Measurements from ENCODE around the gene SCNN1A. TPM values are rescaled to one million over a fixed set of nuclear protein-coding genes. Genes with fewer than 3 reads are reported as not detected.

Gene SCNN1A
- total and polyA plus RNA-seq, 8 donors = 16.6 to 486 (median 166) TPM

DNA sequence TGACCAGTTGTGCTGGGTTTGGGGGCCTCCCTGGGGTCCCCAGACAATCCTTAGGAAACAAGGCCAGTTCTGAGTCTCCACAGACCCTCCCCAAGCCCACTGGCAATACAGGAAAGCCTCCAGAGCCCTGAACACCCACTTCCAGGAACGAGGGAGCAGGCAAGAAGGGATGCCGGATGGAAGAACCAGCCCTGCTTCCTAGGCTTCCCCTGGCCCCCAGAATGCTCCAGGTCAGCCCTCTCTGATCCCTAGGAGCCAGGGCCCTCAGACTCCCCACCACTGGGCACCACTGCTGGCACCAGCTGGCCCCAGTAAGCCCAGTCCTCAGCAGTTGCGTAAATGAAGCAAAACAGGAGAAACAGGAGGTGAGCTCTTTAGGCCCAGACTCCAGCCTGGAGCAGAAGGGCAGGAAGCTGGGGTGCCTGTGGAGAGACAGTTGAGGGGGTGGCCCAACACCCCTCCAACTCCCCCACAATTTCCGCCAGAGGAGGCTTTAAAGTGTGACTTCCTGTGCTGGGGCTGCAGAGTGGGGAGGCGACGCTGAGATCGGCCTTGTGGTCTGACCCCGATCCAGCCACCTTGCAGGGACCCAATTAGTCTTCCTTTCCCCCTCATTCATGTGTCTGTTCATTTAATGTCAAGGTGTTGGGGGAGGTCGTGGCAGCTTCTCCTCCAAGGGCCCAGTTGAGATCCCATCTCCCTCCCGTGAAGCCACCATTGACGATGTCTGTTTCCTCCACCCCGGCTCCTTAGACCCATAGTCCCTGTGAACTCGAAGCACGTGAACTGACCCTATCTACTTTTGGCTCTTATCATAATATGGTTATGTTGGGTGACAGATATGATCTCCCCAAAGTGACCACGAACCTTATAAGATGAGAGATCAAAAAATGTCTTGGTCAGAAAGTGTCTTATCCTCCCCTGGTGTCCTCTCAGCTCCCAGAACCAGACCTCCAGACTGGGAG is 38.2 kb downstream of the SCNN1A start:
- peak in 1 of 2 donors; percentile 67 for DNase-seq
- Histone ChIP-seq H3K27ac (peak overlapping the region; percentile 85 to 99 (median 97)), H3K27me3 (no peaks in the 10 kb centered on the region), H3K36me3 (peaks cover 16 to 26% (median 25%) of the 10 kb centered on the region in 4 donors), H3K4me3 (peak overlapping the region; percentile 75 to 92 (median 82)), H3K4me1 (peaks cover 73 to 82% (median 78%) of the 10 kb centered on the region in 4 donors), H3K9me3 (no peaks in the 10 kb centered on the region)
- peak in 2 of 3 donors; percentile 12 to 21 for TF ChIP-seq POLR2AphosphoS5 (IDR thresholded peaks at IDR 0.05)
- TF ChIP-seq, protein P1, sequence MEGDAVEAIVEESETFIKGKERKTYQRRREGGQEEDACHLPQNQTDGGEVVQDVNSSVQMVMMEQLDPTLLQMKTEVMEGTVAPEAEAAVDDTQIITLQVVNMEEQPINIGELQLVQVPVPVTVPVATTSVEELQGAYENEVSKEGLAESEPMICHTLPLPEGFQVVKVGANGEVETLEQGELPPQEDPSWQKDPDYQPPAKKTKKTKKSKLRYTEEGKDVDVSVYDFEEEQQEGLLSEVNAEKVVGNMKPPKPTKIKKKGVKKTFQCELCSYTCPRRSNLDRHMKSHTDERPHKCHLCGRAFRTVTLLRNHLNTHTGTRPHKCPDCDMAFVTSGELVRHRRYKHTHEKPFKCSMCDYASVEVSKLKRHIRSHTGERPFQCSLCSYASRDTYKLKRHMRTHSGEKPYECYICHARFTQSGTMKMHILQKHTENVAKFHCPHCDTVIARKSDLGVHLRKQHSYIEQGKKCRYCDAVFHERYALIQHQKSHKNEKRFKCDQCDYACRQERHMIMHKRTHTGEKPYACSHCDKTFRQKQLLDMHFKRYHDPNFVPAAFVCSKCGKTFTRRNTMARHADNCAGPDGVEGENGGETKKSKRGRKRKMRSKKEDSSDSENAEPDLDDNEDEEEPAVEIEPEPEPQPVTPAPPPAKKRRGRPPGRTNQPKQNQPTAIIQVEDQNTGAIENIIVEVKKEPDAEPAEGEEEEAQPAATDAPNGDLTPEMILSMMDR (IDR thresholded peaks at IDR 0.05) = no peak
- intact Hi-C loops (cut with DNase I; ENCODE audit: low total_unique reads) = loop anchor here (10.0 kb wide), 1 partner anchor 48 kb away; the partner anchor contains the start of gene LTBR
- 12 to 25% (median 22%) methylated on average over 14 to 15 of the region's 15 CpGs for WGBS, 5 donors

GRCh38 chr12:6336079-6336888 is 39.1 kb downstream of the SCNN1A start:
- 0 to 2% (median 0%) methylated on average over 11 to 12 of the region's 12 CpGs for WGBS, 5 donors
- H3K4me1 ChIP-seq = peaks cover 72 to 84% (median 81%) of the 10 kb centered on the region in 4 donors

GRCh38 chr12:6335451-6336078 is 39.8 kb downstream of the SCNN1A start:
- peaks cover 72 to 91% (median 85%) of the 10 kb centered on the region in 4 donors for H3K4me1 ChIP-seq
- no peaks in the 10 kb centered on the region for H3K9me3 ChIP-seq
- H3K36me3 ChIP-seq = peaks cover 31 to 42% (median 41%) of the 10 kb centered on the region in 4 donors
- no peaks in the 10 kb centered on the region for H3K27me3 ChIP-seq
- peak; percentile 81 to 92 for DNase-seq
- 0 to 2% (median 1%) methylated on average over 10 to 11 of the region's 11 CpGs for WGBS, 5 donors
- H3K4me3 ChIP-seq = peak overlapping the region; percentile 75 to 92 (median 82)
- intact Hi-C loops (cut with DNase I; ENCODE audit: low total_unique reads) = loop anchor here (10.0 kb wide), 1 partner anchor 49 kb away; the partner anchor contains the start of gene LTBR
- TF ChIP-seq EP300 (IDR thresholded peaks at IDR 0.05) = no peak
- peak; percentile 21 to 84 (median 76) for TF ChIP-seq POLR2AphosphoS5 (IDR thresholded peaks at IDR 0.05)
- no peak for TF ChIP-seq POLR2A (IDR thresholded peaks at IDR 0.05)
- TF ChIP-seq, protein P1 (IDR thresholded peaks at IDR 0.05) = peak in 4 of 7 experiments; percentile 36 to 58 (median 48)
- H3K27ac ChIP-seq = peak overlapping the region; percentile 85 to 99 (median 97)

More at GRCh38 chr12:6336079-6336888, 39.1 kb downstream of the SCNN1A start:
- Histone ChIP-seq H3K27me3 (no peaks in the 10 kb centered on the region), H3K27ac (peak overlapping the region; percentile 85 to 99 (median 97)), H3K4me3 (peak overlapping the region; percentile 75 to 92 (median 82)), H3K9me3 (no peaks in the 10 kb centered on the region), H3K36me3 (peaks cover 25 to 35% (median 34%) of the 10 kb centered on the region in 4 donors)
- intact Hi-C loops (cut with DNase I; ENCODE audit: low total_unique reads) = loop anchor here (10.0 kb wide), 1 partner anchor 49 kb away; the partner anchor contains the start of gene LTBR
- DNase-seq = peak; percentile 90 to 97
- TF ChIP-seq POLR2A (IDR thresholded peaks at IDR 0.05) (peak in 1 of 4 donors; percentile 34), POLR2AphosphoS5 (IDR thresholded peaks at IDR 0.05) (peak; percentile 63 to 88 (median 82)), EP300 (IDR thresholded peaks at IDR 0.05) (peak; percentile 94)
- TF ChIP-seq, protein P1 (IDR thresholded peaks at IDR 0.05) = no peak
